ENCODE results near the gene SLC49A3. TPM values are rescaled to one million over a fixed set of nuclear protein-coding genes. Genes with fewer than 3 reads are reported as not detected.

Gene SLC49A3
- total and polyA plus RNA-seq, 2 of the 13 experiments (the other 11 are each of a cell fraction or from before 2014, with no cell fraction given) = 0.07 to 0.17 TPM

DNA sequence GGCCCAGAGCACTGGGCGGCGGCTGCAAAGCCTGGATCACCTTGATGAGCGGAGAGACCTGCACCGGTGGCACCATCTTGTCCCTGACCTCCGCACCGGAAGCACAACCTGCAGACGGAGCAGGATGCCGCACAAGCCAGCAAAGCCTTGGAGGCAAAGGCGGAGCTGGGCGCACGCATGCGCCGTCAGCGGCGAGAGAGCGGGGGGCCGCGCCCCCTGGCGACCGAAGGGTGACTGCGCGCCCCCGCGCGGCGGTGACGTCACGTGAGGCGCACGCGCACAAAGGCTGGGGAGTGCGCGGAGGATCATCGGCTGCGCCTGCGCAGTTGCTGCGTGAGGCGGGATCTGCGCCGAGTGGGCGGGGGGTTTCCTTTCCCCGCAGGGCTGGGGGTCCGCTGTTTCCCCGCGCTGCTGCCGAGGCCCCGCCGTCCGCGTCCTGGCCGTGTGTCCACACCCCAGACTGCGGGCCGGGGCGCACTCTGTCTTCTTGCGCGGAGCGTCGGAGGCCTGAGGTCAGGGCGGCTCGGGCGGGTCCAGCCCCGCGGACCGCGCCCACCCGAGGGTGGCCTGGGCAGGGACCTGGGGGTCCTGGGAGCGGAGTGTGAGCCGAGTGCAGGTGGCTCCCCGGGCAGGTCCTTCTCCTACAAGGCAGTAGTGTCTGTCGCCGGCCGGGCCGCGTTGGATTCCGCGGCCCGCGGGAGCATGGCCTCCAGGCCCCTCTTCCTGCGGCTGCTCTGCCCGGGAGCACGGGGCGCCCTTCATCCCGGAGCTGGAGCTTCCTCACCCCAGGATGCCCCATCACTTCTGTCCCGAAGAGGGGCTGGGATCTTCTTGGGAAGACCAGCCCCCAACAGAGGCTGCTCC is 14.5 kb downstream of the SLC49A3 start, which contains the start of the genes ATP5ME and MYL5 (continued):
- TF ChIP-seq, protein P1, sequence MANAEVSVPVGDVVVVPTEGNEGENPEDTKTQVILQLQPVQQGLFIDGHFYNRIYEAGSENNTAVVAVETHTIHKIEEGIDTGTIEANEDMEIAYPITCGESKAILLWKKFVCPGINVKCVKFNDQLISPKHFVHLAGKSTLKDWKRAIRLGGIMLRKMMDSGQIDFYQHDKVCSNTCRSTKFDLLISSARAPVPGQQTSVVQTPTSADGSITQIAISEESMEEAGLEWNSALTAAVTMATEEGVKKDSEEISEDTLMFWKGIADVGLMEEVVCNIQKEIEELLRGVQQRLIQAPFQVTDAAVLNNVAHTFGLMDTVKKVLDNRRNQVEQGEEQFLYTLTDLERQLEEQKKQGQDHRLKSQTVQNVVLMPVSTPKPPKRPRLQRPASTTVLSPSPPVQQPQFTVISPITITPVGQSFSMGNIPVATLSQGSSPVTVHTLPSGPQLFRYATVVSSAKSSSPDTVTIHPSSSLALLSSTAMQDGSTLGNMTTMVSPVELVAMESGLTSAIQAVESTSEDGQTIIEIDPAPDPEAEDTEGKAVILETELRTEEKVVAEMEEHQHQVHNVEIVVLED (CRISPR knock-in tag; IDR thresholded peaks at IDR 0.05; ENCODE audit: borderline replicate concordance) = peak; percentile 68; the same call in 1 of the 2 replicates
- TF ChIP-seq, protein P2, sequence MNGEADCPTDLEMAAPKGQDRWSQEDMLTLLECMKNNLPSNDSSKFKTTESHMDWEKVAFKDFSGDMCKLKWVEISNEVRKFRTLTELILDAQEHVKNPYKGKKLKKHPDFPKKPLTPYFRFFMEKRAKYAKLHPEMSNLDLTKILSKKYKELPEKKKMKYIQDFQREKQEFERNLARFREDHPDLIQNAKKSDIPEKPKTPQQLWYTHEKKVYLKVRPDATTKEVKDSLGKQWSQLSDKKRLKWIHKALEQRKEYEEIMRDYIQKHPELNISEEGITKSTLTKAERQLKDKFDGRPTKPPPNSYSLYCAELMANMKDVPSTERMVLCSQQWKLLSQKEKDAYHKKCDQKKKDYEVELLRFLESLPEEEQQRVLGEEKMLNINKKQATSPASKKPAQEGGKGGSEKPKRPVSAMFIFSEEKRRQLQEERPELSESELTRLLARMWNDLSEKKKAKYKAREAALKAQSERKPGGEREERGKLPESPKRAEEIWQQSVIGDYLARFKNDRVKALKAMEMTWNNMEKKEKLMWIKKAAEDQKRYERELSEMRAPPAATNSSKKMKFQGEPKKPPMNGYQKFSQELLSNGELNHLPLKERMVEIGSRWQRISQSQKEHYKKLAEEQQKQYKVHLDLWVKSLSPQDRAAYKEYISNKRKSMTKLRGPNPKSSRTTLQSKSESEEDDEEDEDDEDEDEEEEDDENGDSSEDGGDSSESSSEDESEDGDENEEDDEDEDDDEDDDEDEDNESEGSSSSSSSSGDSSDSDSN (CRISPR knock-in tag; IDR thresholded peaks at IDR 0.05) = peak; percentile 70
- peak; percentile 32; the same call in 1 of the 2 replicates for TF ChIP-seq SOX5 (CRISPR knock-in tag; IDR thresholded peaks at IDR 0.05; ENCODE audit: borderline replicate concordance)
- TF ChIP-seq, protein P3, sequence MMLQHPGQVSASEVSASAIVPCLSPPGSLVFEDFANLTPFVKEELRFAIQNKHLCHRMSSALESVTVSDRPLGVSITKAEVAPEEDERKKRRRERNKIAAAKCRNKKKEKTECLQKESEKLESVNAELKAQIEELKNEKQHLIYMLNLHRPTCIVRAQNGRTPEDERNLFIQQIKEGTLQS (CRISPR knock-in tag; IDR thresholded peaks at IDR 0.05) = peak; percentile 74
- TF ChIP-seq MAFF (IDR thresholded peaks at IDR 0.05; ENCODE audit: low read depth, low read length) = no peak
- TF ChIP-seq, protein P4, sequence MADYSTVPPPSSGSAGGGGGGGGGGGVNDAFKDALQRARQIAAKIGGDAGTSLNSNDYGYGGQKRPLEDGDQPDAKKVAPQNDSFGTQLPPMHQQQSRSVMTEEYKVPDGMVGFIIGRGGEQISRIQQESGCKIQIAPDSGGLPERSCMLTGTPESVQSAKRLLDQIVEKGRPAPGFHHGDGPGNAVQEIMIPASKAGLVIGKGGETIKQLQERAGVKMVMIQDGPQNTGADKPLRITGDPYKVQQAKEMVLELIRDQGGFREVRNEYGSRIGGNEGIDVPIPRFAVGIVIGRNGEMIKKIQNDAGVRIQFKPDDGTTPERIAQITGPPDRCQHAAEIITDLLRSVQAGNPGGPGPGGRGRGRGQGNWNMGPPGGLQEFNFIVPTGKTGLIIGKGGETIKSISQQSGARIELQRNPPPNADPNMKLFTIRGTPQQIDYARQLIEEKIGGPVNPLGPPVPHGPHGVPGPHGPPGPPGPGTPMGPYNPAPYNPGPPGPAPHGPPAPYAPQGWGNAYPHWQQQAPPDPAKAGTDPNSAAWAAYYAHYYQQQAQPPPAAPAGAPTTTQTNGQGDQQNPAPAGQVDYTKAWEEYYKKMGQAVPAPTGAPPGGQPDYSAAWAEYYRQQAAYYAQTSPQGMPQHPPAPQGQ (CRISPR knock-in tag; IDR thresholded peaks at IDR 0.05; ENCODE audit: borderline replicate concordance) = no peak
- TF ChIP-seq ZNF530 (CRISPR knock-in tag; IDR thresholded peaks at IDR 0.05; ENCODE audit: low read depth) = 0 out of 2 replicates have a peak, but pooled peaks have one; percentile 30
- no peak for TF ChIP-seq NPAS2 (CRISPR knock-in tag; IDR thresholded peaks at IDR 0.05; ENCODE audit: borderline replicate concordance)
- TF ChIP-seq ZIK1 (CRISPR knock-in tag; IDR thresholded peaks at IDR 0.05; ENCODE audit: borderline replicate concordance, low read depth) = peak; percentile 86
- no peak for TF ChIP-seq ISX (CRISPR knock-in tag; conservative IDR thresholded peaks at IDR 0.05)
- peak; percentile 31; the same call in 1 of the 2 replicates for TF ChIP-seq ZNF350 (CRISPR knock-in tag; IDR thresholded peaks at IDR 0.05; ENCODE audit: borderline replicate concordance, low read depth)
- TF ChIP-seq ZNF546 (CRISPR knock-in tag; conservative IDR thresholded peaks at IDR 0.05) = peak; percentile 71; the same call in 1 of the 2 replicates
- TF ChIP-seq ZNF615 (CRISPR knock-in tag; IDR thresholded peaks at IDR 0.05; ENCODE audit: borderline replicate concordance) = no peak
- TF ChIP-seq ZNF850 (CRISPR knock-in tag; conservative IDR thresholded peaks at IDR 0.05) = peak; percentile 74; the same call in 1 of the 2 replicates
- TF ChIP-seq ZNF34 (CRISPR knock-in tag; IDR thresholded peaks at IDR 0.05; ENCODE audit: borderline replicate concordance) = no peak
- no peak for TF ChIP-seq ZSCAN31 (CRISPR knock-in tag; IDR thresholded peaks at IDR 0.05; ENCODE audit: low read depth)
